ENCODE data around the gene NKAIN4.
"Not testable (repeated sequence)": the region's sequence is repeated elsewhere in the genome, so short reads cannot be mapped to it uniquely, and the experiment has no call there.

NKAIN4 gene

DNA sequence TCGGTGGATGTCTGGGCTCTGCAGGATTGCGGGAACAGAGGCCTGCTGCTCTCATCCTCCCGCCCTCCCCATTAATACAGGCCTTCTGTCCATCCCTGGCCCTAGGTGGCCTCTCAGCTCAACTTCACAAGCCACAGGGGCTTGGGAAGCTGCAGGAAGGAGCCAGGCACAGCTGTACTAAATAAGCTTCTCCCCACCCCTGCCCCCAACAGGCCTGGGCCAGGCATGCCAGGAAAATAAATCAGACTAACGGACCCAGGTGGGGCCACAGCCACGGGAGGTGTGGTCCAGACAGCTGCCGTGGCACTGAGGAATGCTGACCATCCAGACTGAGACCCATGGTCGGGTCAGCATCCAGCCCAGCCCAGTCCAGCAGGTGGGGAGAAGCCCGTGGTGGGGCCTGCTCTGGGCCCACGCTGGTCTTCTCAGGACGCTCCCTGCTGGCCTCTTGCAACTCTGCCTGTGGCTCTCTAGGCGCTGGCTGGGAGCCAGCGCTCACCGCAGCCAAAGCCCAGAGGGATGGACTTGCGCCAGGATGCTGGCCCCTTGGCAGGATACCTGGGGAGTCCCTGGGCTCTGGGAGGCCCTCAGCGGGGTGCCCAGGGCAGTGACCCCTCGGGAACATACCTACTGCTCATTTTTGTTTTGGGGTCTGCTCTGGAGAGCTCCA is 29.7 kb downstream of the NKAIN4 start:
- Histone ChIP-seq H4K20me1 (ENCODE audit: insufficient read depth, low read length) (no peaks in the 10 kb centered on the region), H3K27ac (ENCODE audit: low read length) (no peak overlapping the region), H3F3A (ENCODE audit: insufficient read depth, low read length) (no peaks in the 10 kb centered on the region), H3K9me2 (replicated peaks; ENCODE audit: insufficient read depth, low read length) (no peaks in the 10 kb centered on the region), H3K4me2 (ENCODE audit: low read depth, low read length) (no peak overlapping the region), H3K36me3 (replicated peaks; ENCODE audit: insufficient read depth, low read length) (no peaks in the 10 kb centered on the region), H3K4me1 (ENCODE audit: low read length) (no peaks in the 10 kb centered on the region), H2AFZ (ENCODE audit: low read length) (no peak overlapping the region), H3K4me3 (ENCODE audit: low read length) (no peak overlapping the region), H3K79me2 (ENCODE audit: low read length) (no peaks in the 10 kb centered on the region), H3K9me3 (replicated peaks; ENCODE audit: insufficient read depth, low read length) (no peaks in the 10 kb centered on the region), H3K27me3 (replicated peaks; ENCODE audit: insufficient read depth, low read length) (peaks cover 92% of the 10 kb centered on the region), H3K9ac (ENCODE audit: low read length) (no peak overlapping the region)
- TF ChIP-seq, protein P1, sequence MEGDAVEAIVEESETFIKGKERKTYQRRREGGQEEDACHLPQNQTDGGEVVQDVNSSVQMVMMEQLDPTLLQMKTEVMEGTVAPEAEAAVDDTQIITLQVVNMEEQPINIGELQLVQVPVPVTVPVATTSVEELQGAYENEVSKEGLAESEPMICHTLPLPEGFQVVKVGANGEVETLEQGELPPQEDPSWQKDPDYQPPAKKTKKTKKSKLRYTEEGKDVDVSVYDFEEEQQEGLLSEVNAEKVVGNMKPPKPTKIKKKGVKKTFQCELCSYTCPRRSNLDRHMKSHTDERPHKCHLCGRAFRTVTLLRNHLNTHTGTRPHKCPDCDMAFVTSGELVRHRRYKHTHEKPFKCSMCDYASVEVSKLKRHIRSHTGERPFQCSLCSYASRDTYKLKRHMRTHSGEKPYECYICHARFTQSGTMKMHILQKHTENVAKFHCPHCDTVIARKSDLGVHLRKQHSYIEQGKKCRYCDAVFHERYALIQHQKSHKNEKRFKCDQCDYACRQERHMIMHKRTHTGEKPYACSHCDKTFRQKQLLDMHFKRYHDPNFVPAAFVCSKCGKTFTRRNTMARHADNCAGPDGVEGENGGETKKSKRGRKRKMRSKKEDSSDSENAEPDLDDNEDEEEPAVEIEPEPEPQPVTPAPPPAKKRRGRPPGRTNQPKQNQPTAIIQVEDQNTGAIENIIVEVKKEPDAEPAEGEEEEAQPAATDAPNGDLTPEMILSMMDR (IDR thresholded peaks at IDR 0.05; ENCODE audit: low read length), result no peak
- no peak for TF ChIP-seq EZH2 (optimal IDR thresholded peaks at IDR 0.05; ENCODE audit: low read depth, low read length)
- no peak for TF ChIP-seq EZH2phosphoT487 (IDR thresholded peaks at IDR 0.05; ENCODE audit: low read length)
- DNase-seq, result no peak

DNA sequence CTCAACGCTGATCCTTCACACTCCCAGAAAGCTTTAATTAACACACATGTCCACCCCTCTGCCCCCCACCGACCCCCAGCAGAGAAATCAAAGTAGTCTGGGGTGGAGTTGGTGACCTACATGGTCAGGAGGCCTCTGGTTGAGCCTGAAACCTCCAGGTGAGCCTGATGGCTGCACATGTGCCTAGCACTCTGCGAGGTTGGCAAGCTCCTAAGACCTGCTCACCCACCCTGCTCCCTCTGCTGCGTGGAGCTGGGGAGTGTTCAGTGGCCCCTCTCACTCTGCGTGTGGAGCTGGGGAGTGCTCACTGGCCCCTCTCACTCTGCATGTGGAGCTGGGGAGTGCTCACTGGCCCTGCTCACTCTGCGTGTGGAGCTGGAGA is 30.4 kb downstream of the NKAIN4 start:
- H3K79me2 ChIP-seq (ENCODE audit: low read length), result no peaks in the 10 kb centered on the region
- H2AFZ ChIP-seq (ENCODE audit: low read length), result no peak overlapping the region
- H3K36me3 ChIP-seq (replicated peaks; ENCODE audit: insufficient read depth, low read length), result no peaks in the 10 kb centered on the region
- H3K27me3 ChIP-seq (replicated peaks; ENCODE audit: insufficient read depth, low read length), result peaks cover 92% of the 10 kb centered on the region
- H3K9me3 ChIP-seq (replicated peaks; ENCODE audit: insufficient read depth, low read length), result no peaks in the 10 kb centered on the region
- TF ChIP-seq EZH2phosphoT487 (IDR thresholded peaks at IDR 0.05; ENCODE audit: low read length), result no peak
- no peak for TF ChIP-seq EZH2 (optimal IDR thresholded peaks at IDR 0.05; ENCODE audit: low read depth, low read length)
- no peak overlapping the region for H3K9ac ChIP-seq (ENCODE audit: low read length)
- H3K4me2 ChIP-seq (ENCODE audit: low read depth, low read length), result no peak overlapping the region
- no peaks in the 10 kb centered on the region for H3K9me2 ChIP-seq (replicated peaks; ENCODE audit: insufficient read depth, low read length)
- no peaks in the 10 kb centered on the region for H3F3A ChIP-seq (ENCODE audit: insufficient read depth, low read length)
- no peak overlapping the region for H3K27ac ChIP-seq (ENCODE audit: low read length)
- no peaks in the 10 kb centered on the region for H3K4me1 ChIP-seq (ENCODE audit: low read length)
- no peak for DNase-seq
- no peak overlapping the region for H3K4me3 ChIP-seq (ENCODE audit: low read length)
- H4K20me1 ChIP-seq (ENCODE audit: insufficient read depth, low read length), result no peaks in the 10 kb centered on the region

DNA sequence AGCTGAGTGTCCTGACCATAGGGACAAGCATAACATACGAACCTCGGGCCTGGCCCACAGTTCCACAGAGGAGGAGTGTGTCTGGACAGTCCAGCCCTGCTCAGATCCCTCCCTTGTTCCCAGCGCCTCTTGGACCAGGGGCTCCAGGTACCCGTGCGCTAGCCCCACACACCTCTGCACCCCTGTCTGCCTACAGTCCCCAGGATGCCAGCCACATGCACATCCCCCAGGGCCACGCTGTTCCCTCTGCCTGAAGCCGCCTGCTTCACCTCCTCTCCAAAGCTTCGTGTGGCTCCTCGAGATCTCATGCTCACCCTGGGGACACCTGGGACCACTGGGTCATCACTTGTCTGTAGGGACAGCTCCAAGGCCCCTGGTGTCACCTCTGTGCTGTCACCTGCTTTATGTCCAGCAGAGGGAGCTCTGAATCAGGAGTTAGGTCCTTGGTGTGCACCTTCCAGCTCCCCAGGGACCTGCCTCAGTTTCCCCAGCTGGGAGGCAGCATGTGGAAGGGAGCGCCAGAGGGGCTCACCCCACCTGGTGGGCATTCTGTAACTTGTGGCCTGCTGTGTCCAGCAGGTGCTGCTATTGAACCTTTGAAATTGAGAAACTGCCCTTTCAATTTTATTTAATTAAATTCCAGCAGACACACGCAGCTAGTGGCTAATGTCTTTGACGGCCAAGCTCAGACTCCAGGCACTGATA is 31.0 kb downstream of the NKAIN4 start:
- H3K79me2 ChIP-seq (ENCODE audit: low read length), result no peaks in the 10 kb centered on the region
- DNase-seq, result peak; percentile 45
- H3K27me3 ChIP-seq (replicated peaks; ENCODE audit: insufficient read depth, low read length), result peaks cover 87% of the 10 kb centered on the region
- H3K27ac ChIP-seq (ENCODE audit: low read length), result no peak overlapping the region
- H4K20me1 ChIP-seq (ENCODE audit: insufficient read depth, low read length), result no peaks in the 10 kb centered on the region
- no peak for TF ChIP-seq EZH2phosphoT487 (IDR thresholded peaks at IDR 0.05; ENCODE audit: low read length)
- no peak for TF ChIP-seq EZH2 (optimal IDR thresholded peaks at IDR 0.05; ENCODE audit: low read depth, low read length)
- TF ChIP-seq, protein P1 (IDR thresholded peaks at IDR 0.05; ENCODE audit: low read length), result peak; percentile 78
- no peak overlapping the region for H2AFZ ChIP-seq (ENCODE audit: low read length)
- H3K4me2 ChIP-seq (ENCODE audit: low read depth, low read length), result no peak overlapping the region
- H3K4me3 ChIP-seq (ENCODE audit: low read length), result no peak overlapping the region
- no peak overlapping the region for H3K9ac ChIP-seq (ENCODE audit: low read length)
- H3K9me3 ChIP-seq (replicated peaks; ENCODE audit: insufficient read depth, low read length), result no peaks in the 10 kb centered on the region
- H3K9me2 ChIP-seq (replicated peaks; ENCODE audit: insufficient read depth, low read length), result no peaks in the 10 kb centered on the region
- H3K36me3 ChIP-seq (replicated peaks; ENCODE audit: insufficient read depth, low read length), result no peaks in the 10 kb centered on the region
- no peaks in the 10 kb centered on the region for H3F3A ChIP-seq (ENCODE audit: insufficient read depth, low read length)
- no peaks in the 10 kb centered on the region for H3K4me1 ChIP-seq (ENCODE audit: low read length)

DNA sequence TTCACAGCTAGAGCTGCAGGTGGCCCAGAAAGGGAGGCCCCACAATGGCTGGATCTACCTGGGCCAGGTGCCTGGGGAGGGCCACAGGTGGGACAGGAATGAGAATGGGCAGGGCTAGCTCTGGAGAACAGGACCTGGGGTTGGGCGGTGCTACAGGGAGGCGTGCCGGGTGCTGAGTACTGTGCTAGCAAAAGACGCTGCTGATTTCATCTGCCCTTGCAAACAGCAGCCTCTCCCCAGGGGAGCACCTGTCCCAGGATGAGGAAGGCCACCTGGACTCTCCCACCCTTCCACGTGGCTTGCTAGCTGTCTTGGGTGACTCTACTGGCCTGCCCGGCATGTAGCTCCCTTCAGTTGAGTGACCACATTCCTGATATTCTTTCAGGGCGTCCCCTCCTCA is 31.7 kb downstream of the NKAIN4 start:
- H3K27ac ChIP-seq (ENCODE audit: low read length), result no peak overlapping the region
- H3K79me2 ChIP-seq (ENCODE audit: low read length), result no peaks in the 10 kb centered on the region
- no peaks in the 10 kb centered on the region for H3K9me3 ChIP-seq (replicated peaks; ENCODE audit: insufficient read depth, low read length)
- H4K20me1 ChIP-seq (ENCODE audit: insufficient read depth, low read length), result no peaks in the 10 kb centered on the region
- no peaks in the 10 kb centered on the region for H3K9me2 ChIP-seq (replicated peaks; ENCODE audit: insufficient read depth, low read length)
- H3K36me3 ChIP-seq (replicated peaks; ENCODE audit: insufficient read depth, low read length), result no peaks in the 10 kb centered on the region
- DNase-seq, result no peak
- H3F3A ChIP-seq (ENCODE audit: insufficient read depth, low read length), result no peaks in the 10 kb centered on the region
- H3K4me2 ChIP-seq (ENCODE audit: low read depth, low read length), result no peak overlapping the region
- H2AFZ ChIP-seq (ENCODE audit: low read length), result no peak overlapping the region
- TF ChIP-seq EZH2phosphoT487 (IDR thresholded peaks at IDR 0.05; ENCODE audit: low read length), result no peak
- no peak for TF ChIP-seq EZH2 (optimal IDR thresholded peaks at IDR 0.05; ENCODE audit: low read depth, low read length)
- TF ChIP-seq, protein P1 (IDR thresholded peaks at IDR 0.05; ENCODE audit: low read length), result no peak
- no peak overlapping the region for H3K4me3 ChIP-seq (ENCODE audit: low read length)
- no peaks in the 10 kb centered on the region for H3K4me1 ChIP-seq (ENCODE audit: low read length)
- H3K9ac ChIP-seq (ENCODE audit: low read length), result no peak overlapping the region
- peaks cover 81% of the 10 kb centered on the region for H3K27me3 ChIP-seq (replicated peaks; ENCODE audit: insufficient read depth, low read length)

DNA sequence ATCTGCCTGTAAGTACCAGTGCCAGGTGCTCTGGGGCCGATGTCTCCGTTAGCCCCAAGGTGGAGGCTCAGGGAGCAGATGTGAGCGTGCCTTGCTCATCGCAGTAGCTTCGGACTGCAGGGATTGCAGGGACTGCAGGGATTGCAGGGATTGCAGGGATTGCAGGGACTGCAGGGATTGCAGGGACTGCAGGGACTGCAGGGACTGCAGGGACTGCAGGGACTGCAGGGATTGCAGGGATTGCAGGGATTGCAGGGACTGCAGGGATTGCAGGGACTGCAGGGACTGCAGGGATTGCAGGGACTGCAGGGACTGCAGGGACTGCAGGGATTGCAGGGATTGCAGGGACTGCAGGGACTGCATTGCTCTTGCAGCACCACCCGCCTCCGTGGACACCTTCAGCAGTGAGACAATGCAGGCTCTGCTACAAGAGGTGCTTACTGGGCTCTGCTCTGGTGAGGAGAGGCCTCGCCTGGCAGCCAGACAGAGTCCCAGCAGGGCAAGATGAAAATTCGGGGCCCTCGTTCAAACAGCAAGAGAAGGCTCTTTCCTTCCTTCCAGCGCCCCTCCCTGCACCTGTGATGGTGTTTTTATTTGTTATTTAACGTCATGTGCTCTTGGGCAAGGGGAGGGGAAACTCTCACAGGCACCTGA is 32.7 kb downstream of the NKAIN4 start:
- not testable (repeated sequence) for DNase-seq; H3K9me2 ChIP-seq (replicated peaks; ENCODE audit: insufficient read depth, low read length); H2AFZ ChIP-seq (ENCODE audit: low read length); H3K79me2 ChIP-seq (ENCODE audit: low read length); H3F3A ChIP-seq (ENCODE audit: insufficient read depth, low read length); H3K4me3 ChIP-seq (ENCODE audit: low read length); H3K9ac ChIP-seq (ENCODE audit: low read length); H3K27ac ChIP-seq (ENCODE audit: low read length); H3K4me2 ChIP-seq (ENCODE audit: low read depth, low read length); H4K20me1 ChIP-seq (ENCODE audit: insufficient read depth, low read length); H3K36me3 ChIP-seq (replicated peaks; ENCODE audit: insufficient read depth, low read length); H3K4me1 ChIP-seq (ENCODE audit: low read length); H3K9me3 ChIP-seq (replicated peaks; ENCODE audit: insufficient read depth, low read length)
- peaks cover 71% of the 10 kb centered on the region for H3K27me3 ChIP-seq (replicated peaks; ENCODE audit: insufficient read depth, low read length)
